ENCODE measurements around the gene RMRP. TPM values are rescaled to one million over a fixed set of nuclear protein-coding genes. Genes with fewer than 3 reads are reported as not detected.
"Not testable (repeated sequence)": the region's sequence is repeated elsewhere in the genome, so short reads cannot be mapped to it uniquely, and the experiment has no call there.

RMRP gene
- total and polyA plus RNA-seq, 2 experiments from 2014 or later: 3,174 TPM; not detected in 1

GRCh38 chr9:35639631-35640030 lies 18.2 kb downstream of the RMRP start:
- no peak overlapping the region for H3K4me2 ChIP-seq
- no peaks in the 10 kb centered on the region for H3K27me3 ChIP-seq
- TF ChIP-seq CTCF (IDR thresholded peaks at IDR 0.05; ENCODE audit: poor library complexity) (no peak), EZH2 (IDR thresholded peaks at IDR 0.05; ENCODE audit: borderline replicate concordance) (no peak)
- 88% methylated on average over 1 of the region's 1 CpG for WGBS (ENCODE audit: low lambda C conversion rate, missing lambda C conversion rate)
- no peaks in the 10 kb centered on the region for H3K4me1 ChIP-seq (ENCODE audit: insufficient read depth)
- H4K20me1 ChIP-seq (ENCODE audit: insufficient read depth, poor library complexity, severe bottlenecking): no peaks in the 10 kb centered on the region
- H3K27ac ChIP-seq: no peak overlapping the region
- no peak overlapping the region for H2AFZ ChIP-seq
- no peaks in the 10 kb centered on the region for H3K9me2 ChIP-seq (replicated peaks; ENCODE audit: insufficient read depth)
- H3K9me3 ChIP-seq (ENCODE audit: low read depth): no peaks in the 10 kb centered on the region
- H3K79me2 ChIP-seq: no peaks in the 10 kb centered on the region
- H3K4me3 ChIP-seq: no peak overlapping the region
- DNase-seq (ENCODE audit: low spot score): no peak
- H3K36me3 ChIP-seq (replicated peaks; ENCODE audit: insufficient read depth, low read depth): no peaks in the 10 kb centered on the region

GRCh38 chr9:35639225-35639624 lies 18.6 kb downstream of the RMRP start:
- H3K27ac ChIP-seq; H3K27me3 ChIP-seq; H4K20me1 ChIP-seq (ENCODE audit: insufficient read depth, poor library complexity, severe bottlenecking); H3K4me1 ChIP-seq (ENCODE audit: insufficient read depth); H3K79me2 ChIP-seq; H3K4me2 ChIP-seq; DNase-seq (ENCODE audit: low spot score); H2AFZ ChIP-seq; H3K4me3 ChIP-seq; H3K9me2 ChIP-seq (replicated peaks; ENCODE audit: insufficient read depth); H3K36me3 ChIP-seq (replicated peaks; ENCODE audit: insufficient read depth, low read depth); H3K9me3 ChIP-seq (ENCODE audit: low read depth): not testable (repeated sequence)
- 74% methylated on average over 1 of the region's 1 CpG for WGBS (ENCODE audit: low lambda C conversion rate, missing lambda C conversion rate)

- H3K4me2 ChIP-seq; H3K36me3 ChIP-seq (replicated peaks; ENCODE audit: insufficient read depth, low read depth); H3K4me3 ChIP-seq; H3K27ac ChIP-seq; H2AFZ ChIP-seq; DNase-seq (ENCODE audit: low spot score); H4K20me1 ChIP-seq (ENCODE audit: insufficient read depth, poor library complexity, severe bottlenecking); H3K79me2 ChIP-seq; H3K4me1 ChIP-seq (ENCODE audit: insufficient read depth); H3K9me3 ChIP-seq (ENCODE audit: low read depth); H3K9me2 ChIP-seq (replicated peaks; ENCODE audit: insufficient read depth); H3K27me3 ChIP-seq: not testable (repeated sequence)
- WGBS (ENCODE audit: low lambda C conversion rate, missing lambda C conversion rate): 97% methylated on average over 7 of the region's 8 CpGs
Observed at GRCh38 chr9:35638751-35639150, 19.1 kb downstream of the RMRP start.

- not testable (repeated sequence) for H3K4me2 ChIP-seq
- WGBS (ENCODE audit: low lambda C conversion rate, missing lambda C conversion rate): 96% methylated on average over 9 of the region's 9 CpGs
Observed at GRCh38 chr9:35637427-35637955, 20.3 kb downstream of the RMRP start.

GRCh38 chr9:35636877-35637246 lies 21.0 kb downstream of the RMRP start:
- H3K79me2 ChIP-seq; H2AFZ ChIP-seq; H3K4me2 ChIP-seq; H3K4me3 ChIP-seq; H3K9me3 ChIP-seq (ENCODE audit: low read depth); H3K4me1 ChIP-seq (ENCODE audit: insufficient read depth); H3K27ac ChIP-seq; H3K27me3 ChIP-seq; H3K36me3 ChIP-seq (replicated peaks; ENCODE audit: insufficient read depth, low read depth); H3K9me2 ChIP-seq (replicated peaks; ENCODE audit: insufficient read depth); DNase-seq (ENCODE audit: low spot score); H4K20me1 ChIP-seq (ENCODE audit: insufficient read depth, poor library complexity, severe bottlenecking): not testable (repeated sequence)
- 86% methylated on average over 6 of the region's 6 CpGs for WGBS (ENCODE audit: low lambda C conversion rate, missing lambda C conversion rate)

More at GRCh38 chr9:35637427-35637955, 20.3 kb downstream of the RMRP start:
- not testable (repeated sequence) for DNase-seq (ENCODE audit: low spot score); H3K27me3 ChIP-seq; H3K4me3 ChIP-seq; H3K4me1 ChIP-seq (ENCODE audit: insufficient read depth); H2AFZ ChIP-seq; H3K36me3 ChIP-seq (replicated peaks; ENCODE audit: insufficient read depth, low read depth); H3K9me2 ChIP-seq (replicated peaks; ENCODE audit: insufficient read depth); H3K79me2 ChIP-seq; H3K9me3 ChIP-seq (ENCODE audit: low read depth); H4K20me1 ChIP-seq (ENCODE audit: insufficient read depth, poor library complexity, severe bottlenecking); H3K27ac ChIP-seq
